Esophagus muscularis mucosa (tissue), 3 donors: ENCODE data around the gene PYROXD2.

Source experiments
- POLR2A ChIP-seq: fragments of 450-650 bp; IDR thresholded peaks from one replicate; pipeline ENCODE4 v1.6.1; 2017; ENCODE audit warnings: antibody characterized with exemption, moderate library complexity, mild to moderate bottlenecking, low read depth
- TF ChIP-seq, protein P1 (sequence below), 3 experiments: fragments of 200-600 bp in 2 of 3; fragments of 450-650 bp in 1 of 3; sonication (generic) in 2 of 3; IDR thresholded peaks; one replicate each; pipeline ENCODE4 v1.5.1; 2017 to 2019; ENCODE audit warnings: antibody characterized with exemption in 3 of 3, mild to moderate bottlenecking in 2 of 3, moderate library complexity in 1 of 3

DNA sequence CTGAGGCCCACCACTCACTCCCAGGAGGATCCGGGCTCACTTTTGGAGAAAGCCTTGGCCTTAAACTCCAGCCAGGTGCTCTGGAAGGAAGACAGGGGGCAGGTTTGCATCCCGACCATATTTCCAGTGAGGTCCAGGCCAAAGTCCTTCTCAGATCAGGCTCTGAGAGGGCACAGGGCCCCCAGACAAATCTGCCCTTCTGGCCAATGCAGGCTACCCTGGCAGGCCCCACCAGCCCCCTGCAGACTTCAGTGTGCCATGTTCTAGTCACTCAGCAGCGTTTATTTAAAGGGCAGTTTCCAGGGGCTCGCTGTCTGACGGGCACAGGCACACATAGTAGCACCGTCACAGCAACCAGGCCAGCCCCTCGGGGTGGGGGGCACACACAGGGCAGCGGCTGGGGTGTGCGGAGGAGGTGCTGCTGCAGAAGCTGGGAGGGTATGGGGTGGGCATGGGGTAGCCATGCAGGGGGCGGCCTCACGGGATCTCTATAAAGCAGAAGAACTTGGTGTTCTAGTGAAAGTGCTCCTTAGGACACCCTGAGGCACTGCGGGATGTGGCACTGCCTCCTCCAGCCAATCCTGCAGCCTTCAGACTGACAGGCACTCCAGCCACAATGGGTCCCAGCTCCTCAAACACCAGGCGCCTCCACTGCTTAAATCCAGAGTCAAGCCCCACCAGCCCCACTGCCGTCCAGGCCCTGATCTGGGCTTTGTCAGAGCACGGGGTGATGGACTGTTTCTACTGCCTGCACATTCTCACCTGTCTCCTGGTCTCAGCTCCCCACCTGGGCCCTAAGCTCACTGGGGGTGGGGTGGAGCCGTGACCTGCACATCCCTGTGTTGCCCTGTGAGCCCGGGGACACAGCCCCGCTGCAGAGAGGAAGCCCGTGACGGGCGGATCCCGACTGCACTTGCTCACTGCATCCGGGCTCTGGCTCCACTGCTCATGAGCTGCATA is 9.6 kb upstream of the PYROXD2 start:
- TF ChIP-seq, protein P1, sequence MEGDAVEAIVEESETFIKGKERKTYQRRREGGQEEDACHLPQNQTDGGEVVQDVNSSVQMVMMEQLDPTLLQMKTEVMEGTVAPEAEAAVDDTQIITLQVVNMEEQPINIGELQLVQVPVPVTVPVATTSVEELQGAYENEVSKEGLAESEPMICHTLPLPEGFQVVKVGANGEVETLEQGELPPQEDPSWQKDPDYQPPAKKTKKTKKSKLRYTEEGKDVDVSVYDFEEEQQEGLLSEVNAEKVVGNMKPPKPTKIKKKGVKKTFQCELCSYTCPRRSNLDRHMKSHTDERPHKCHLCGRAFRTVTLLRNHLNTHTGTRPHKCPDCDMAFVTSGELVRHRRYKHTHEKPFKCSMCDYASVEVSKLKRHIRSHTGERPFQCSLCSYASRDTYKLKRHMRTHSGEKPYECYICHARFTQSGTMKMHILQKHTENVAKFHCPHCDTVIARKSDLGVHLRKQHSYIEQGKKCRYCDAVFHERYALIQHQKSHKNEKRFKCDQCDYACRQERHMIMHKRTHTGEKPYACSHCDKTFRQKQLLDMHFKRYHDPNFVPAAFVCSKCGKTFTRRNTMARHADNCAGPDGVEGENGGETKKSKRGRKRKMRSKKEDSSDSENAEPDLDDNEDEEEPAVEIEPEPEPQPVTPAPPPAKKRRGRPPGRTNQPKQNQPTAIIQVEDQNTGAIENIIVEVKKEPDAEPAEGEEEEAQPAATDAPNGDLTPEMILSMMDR (IDR thresholded peaks at IDR 0.05), result no peak
- TF ChIP-seq POLR2A, result no peak
